Panc1 (cell line): Measurements from ENCODE around the gene KCNMB2.

Experiments used
- CTCF ChIP-seq: fragments of 450-650 bp; IDR thresholded peaks from 2 replicates; pipeline ENCODE4 v1.5.1; 2017; ENCODE audit warnings: mild to moderate bottlenecking
- POLR2AphosphoS5 ChIP-seq: IDR thresholded peaks from 2 replicates; pipeline ENCODE4 v1.6.1; 2012; ENCODE audit warnings: mild to moderate bottlenecking, low read depth, low read length, moderate library complexity
- REST ChIP-seq, 2 experiments: IDR thresholded peaks; 2 replicates each; pipeline ENCODE4 v1.6.1; 2011 to 2012; ENCODE audit warnings: low read depth in 2 of 2, control low read depth in 1 of 2, low read length in 1 of 2, mild to moderate bottlenecking in 1 of 2, moderate library complexity in 1 of 2; ENCODE audit not compliant: insufficient read depth in 1 of 2

- TF ChIP-seq CTCF (no peak), POLR2AphosphoS5 (no peak), REST (IDR thresholded peaks at IDR 0.05; ENCODE audit: insufficient read depth in 1 of 2, low read depth in 2 of 2, low read length in 1 of 2) (no peak)
Observed at GRCh38 chr3:178538056-178538455, 1.8 kb downstream of the KCNMB2 start.
